ENCODE data around the gene GALNS.
"Not testable (repeated sequence)": the region's sequence is repeated elsewhere in the genome, so short reads cannot be mapped to it uniquely, and the experiment has no call there.

GRCh38 chr16:88823646-88824045 lies 33.1 kb downstream of the GALNS start:
- not testable (repeated sequence) for TF ChIP-seq EZH2 (IDR thresholded peaks at IDR 0.05; ENCODE audit: low read length, missing control alignments); CTCF (conservative IDR thresholded peaks at IDR 0.05 in 1 of 2, IDR thresholded peaks at IDR 0.05 in 1 of 2; ENCODE audit: low read depth in 1 of 2, low read length in 2 of 2)
